GM19468 (cell line): Measurements from ENCODE around the gene CLTCL1.

ENCODE experiments used
- ATAC-seq: cut with Tn5 transposase; IDR thresholded peaks from one replicate; pipeline ENCODE4 v1.9.1; 2021; ENCODE audit warnings: mild to moderate bottlenecking, moderate library complexity, moderate number of reproducible peaks; ENCODE audit not compliant: unreplicated experiment; ENCODE audit errors: extremely low read depth

CLTCL1 gene

GRCh38 chr22:19178657-19179496 lies 112.6 kb downstream of the CLTCL1 start, which contains the start of gene SLC25A1:
SLC25A1 (minus strand) TSS chr22:19178736; CDS start chr22:19178673, 63 bp downstream.
- no peak for ATAC-seq

GRCh38 chr22:19178065-19178656 lies 113.4 kb downstream of the CLTCL1 start:
- ATAC-seq = no peak

GRCh38 chr22:19177164-19178064 lies 114.1 kb downstream of the CLTCL1 start:
- ATAC-seq = no peak

GRCh38 chr22:19176732-19177131 lies 114.8 kb downstream of the CLTCL1 start:
- no peak for ATAC-seq

- no peak for ATAC-seq
Observed at GRCh38 chr22:19176175-19176643, 115.3 kb downstream of the CLTCL1 start.

GRCh38 chr22:19175602-19176174 lies 115.8 kb downstream of the CLTCL1 start:
- no peak for ATAC-seq

- ATAC-seq = no peak
Observed at GRCh38 chr22:19175026-19175601, 116.4 kb downstream of the CLTCL1 start.

GRCh38 chr22:19174106-19175025 lies 117.2 kb downstream of the CLTCL1 start:
- no peak for ATAC-seq

- no peak for ATAC-seq
Observed at GRCh38 chr22:19173047-19174035, 118.2 kb downstream of the CLTCL1 start.

GRCh38 chr22:19172213-19173046 lies 119.1 kb downstream of the CLTCL1 start:
- no peak for ATAC-seq

- ATAC-seq = no peak
Observed at GRCh38 chr22:19169947-19170318, 121.6 kb downstream of the CLTCL1 start.

GRCh38 chr22:19169002-19169946 lies 122.2 kb downstream of the CLTCL1 start:
- no peak for ATAC-seq

- no peak for ATAC-seq
Observed at GRCh38 chr22:19168088-19168890, 123.2 kb downstream of the CLTCL1 start.

- no peak for ATAC-seq
Observed at GRCh38 chr22:19167106-19167869, 124.2 kb downstream of the CLTCL1 start.
